GM18873 (cell line): Measurements from ENCODE around the gene ENO2.

Experiments
- ATAC-seq: cut with Tn5 transposase; IDR thresholded peaks from one replicate; pipeline ENCODE4 v1.9.1; 2021; ENCODE audit warnings: mild to moderate bottlenecking, moderate library complexity, moderate number of reproducible peaks; ENCODE audit not compliant: unreplicated experiment, low FRiP score

ENO2 gene

DNA sequence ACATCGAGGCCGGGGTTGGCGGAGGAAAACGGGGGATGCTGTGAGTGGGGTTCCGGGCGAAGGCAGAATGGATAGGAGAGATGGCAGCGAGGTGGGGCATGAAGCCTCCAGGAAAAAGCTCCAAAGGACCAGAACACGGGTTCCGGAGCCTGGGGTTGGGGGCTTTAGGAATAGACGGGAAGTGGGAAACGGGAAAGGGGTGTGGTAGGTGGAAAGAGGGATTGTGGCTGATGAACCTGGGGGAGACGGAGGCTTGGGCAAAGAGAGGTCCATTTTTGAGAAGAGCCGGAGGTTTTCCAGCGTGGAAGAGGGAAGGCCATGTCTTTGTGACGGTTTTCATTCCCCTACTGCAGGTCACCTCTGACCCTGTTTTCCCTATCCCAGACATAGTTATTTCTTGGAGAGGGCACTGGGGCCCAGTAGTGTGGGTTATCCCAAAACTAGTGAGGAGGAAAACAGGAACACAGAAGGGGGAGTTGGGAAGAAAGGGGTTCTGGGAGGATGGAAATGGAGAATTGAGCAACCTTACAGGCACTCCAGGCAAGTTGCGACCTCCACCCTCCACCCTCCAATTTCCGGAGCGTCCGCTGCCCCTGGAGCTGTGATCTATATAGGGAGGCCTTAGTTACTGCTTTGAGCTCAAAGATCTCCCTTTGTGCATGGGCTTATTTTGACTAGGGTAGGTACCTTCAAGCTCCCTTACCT lies 14.5 kb downstream of the ENO2 start:
- ATAC-seq, result no peak

DNA sequence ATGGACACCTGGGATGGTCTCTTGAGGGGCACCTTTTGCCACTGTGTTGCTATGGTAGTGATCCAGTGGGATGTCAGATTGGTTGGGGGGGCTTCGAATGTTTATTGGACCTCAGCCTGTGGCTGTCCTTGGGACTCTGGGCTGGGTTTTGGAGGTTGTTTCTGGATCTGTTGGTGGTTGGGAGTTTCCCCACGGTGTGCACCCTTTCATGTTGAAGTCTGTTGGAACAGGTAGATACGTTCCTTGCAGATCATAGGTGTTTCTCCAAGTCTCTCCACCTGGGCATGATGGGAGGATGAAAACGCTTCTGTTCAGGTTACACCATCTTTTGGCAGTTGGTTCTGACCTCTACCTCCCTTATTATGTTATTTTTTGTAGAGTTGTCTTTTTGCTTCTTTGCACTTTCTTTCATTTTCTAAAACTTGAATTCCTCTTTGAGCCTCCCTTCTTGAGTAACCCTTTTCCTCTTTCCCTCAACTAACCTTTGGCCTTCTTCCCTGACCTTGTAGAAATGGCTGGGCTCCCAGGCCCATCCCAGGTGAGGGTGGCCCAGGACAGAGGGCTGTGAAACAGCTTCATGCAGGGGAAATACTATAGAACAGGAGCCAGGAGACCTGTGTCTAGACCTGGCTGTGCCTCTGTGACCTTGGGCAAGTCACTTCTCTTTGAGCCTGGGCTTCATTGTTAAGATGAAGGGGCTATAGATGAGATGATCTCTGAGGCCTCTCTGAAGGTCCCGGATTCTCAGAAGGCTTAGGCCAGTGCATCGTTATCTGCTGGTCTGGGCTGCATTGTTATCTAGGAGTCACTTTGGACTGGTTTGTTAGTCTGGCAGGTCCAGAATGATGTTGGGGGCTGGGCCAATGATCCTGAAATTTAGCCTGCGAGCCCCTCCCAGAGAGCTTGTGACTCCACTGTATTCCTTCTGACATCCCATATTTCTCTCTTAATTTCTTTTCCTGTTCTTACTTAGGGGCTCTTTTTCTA lies 15.4 kb downstream of the ENO2 start:
- ATAC-seq, result no peak

DNA sequence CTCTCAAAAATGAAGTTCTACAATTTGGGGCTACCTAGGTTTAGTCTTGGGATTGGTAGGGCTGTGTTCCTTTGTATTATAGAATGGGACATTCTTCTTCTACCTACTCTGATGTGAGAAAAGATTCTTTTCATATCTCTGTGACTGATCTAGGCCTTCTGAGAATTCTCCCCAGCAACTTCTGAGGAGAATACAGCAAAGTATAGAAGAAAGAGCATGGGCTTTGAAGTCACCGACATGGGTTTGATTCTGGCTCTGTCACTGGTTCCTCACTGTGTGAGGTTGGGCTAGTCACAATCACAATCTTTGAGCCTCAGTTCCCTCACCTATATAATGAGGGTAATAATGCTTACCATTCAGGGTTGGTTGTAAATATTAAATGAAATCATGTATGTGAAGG lies 18.4 kb downstream of the ENO2 start:
- ATAC-seq, result no peak

DNA sequence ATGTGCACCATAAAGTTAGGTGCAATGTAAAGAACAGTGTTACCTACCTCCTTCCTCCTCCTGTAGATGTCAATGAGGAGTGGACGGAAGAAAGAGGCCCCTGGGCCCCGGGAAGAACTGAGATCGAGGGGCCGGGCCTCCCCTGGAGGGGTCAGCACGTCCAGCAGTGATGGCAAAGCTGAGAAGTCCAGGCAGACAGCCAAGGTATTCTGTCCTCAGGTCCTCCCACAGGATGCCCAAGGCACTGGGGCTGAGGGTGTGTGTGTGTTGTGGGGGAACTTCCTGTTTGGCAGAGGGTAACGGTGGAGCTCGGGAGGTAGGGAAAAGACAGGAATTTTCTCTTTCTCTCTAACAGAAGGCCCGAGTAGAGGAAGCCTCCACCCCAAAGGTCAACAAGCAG lies 19.7 kb downstream of the ENO2 start:
- ATAC-seq, result no peak

DNA sequence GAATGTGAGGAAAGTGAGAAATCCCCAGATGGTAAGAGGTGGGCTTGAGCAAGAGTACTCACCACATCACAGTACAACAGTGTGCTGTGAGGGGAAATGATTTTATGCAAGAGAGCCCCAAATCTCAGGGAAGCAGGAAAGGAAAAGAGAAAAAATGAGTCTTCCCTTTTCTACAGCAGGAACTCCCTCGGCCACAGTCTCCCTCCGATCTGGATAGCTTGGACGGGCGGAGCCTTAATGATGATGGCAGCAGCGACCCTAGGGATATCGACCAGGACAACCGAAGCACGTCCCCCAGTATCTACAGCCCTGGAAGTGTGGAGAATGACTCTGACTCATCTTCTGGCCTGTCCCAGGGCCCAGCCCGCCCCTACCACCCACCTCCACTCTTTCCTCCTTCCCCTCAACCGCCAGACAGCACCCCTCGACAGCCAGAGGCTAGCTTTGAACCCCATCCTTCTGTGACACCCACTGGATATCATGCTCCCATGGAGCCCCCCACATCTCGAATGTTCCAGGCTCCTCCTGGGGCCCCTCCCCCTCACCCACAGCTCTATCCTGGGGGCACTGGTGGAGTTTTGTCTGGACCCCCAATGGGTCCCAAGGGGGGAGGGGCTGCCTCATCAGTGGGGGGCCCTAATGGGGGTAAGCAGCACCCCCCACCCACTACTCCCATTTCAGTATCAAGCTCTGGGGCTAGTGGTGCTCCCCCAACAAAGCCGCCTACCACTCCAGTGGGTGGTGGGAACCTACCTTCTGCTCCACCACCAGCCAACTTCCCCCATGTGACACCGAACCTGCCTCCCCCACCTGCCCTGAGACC lies 21.2 kb downstream of the ENO2 start:
- no peak for ATAC-seq

DNA sequence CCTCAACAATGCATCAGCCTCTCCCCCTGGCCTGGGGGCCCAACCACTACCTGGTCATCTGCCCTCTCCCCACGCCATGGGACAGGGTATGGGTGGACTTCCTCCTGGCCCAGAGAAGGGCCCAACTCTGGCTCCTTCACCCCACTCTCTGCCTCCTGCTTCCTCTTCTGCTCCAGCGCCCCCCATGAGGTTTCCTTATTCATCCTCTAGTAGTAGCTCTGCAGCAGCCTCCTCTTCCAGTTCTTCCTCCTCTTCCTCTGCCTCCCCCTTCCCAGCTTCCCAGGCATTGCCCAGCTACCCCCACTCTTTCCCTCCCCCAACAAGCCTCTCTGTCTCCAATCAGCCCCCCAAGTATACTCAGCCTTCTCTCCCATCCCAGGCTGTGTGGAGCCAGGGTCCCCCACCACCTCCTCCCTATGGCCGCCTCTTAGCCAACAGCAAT lies 21.8 kb downstream of the ENO2 start:
- ATAC-seq, result no peak

DNA sequence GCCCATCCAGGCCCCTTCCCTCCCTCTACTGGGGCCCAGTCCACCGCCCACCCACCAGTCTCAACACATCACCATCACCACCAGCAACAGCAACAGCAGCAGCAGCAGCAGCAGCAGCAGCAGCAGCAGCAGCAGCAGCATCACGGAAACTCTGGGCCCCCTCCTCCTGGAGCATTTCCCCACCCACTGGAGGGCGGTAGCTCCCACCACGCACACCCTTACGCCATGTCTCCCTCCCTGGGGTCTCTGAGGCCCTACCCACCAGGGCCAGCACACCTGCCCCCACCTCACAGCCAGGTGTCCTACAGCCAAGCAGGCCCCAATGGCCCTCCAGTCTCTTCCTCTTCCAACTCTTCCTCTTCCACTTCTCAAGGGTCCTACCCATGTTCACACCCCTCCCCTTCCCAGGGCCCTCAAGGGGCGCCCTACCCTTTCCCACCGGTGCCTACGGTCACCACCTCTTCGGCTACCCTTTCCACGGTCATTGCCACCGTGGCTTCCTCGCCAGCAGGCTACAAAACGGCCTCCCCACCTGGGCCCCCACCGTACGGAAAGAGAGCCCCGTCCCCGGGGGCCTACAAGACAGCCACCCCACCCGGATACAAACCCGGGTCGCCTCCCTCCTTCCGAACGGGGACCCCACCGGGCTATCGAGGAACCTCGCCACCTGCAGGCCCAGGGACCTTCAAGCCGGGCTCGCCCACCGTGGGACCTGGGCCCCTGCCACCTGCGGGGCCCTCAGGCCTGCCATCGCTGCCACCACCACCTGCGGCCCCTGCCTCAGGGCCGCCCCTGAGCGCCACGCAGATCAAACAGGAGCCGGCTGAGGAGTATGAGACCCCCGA lies 22.5 kb downstream of the ENO2 start:
- ATAC-seq, result no peak

DNA sequence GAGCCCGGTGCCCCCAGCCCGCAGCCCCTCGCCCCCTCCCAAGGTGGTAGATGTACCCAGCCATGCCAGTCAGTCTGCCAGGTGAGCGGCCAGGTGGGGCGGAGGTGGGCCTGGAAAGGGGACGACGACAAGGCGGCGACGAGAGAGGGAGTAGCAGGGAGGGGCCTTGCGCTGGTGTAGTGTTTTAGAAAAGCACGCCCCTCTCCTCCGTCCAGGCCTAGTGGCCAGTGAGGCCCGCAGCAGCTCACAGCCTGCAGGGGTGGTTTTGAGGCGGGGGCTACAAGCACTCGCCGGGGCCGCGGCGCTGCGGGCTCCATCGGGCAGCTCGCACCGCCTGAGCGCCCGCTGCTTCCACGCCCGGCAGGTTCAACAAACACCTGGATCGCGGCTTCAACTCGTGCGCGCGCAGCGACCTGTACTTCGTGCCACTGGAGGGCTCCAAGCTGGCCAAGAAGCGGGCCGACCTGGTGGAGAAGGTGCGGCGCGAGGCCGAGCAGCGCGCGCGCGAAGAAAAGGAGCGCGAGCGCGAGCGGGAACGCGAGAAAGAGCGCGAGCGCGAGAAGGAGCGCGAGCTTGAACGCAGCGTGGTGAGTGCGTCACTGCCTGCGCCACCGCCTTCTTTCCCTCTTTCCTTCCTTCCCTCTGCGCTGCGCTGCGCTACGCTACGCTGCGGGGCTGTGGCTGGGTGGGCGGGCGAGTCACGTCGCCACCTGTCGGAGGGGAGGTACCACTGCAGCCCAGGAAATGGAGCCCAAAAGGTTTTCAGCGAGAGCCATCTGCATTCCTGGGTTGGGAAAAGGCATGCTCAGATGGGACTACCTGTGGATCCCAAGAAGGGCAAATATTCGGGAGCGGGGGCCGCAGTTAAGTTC lies 23.3 kb downstream of the ENO2 start:
- peak; percentile 83 for ATAC-seq

DNA sequence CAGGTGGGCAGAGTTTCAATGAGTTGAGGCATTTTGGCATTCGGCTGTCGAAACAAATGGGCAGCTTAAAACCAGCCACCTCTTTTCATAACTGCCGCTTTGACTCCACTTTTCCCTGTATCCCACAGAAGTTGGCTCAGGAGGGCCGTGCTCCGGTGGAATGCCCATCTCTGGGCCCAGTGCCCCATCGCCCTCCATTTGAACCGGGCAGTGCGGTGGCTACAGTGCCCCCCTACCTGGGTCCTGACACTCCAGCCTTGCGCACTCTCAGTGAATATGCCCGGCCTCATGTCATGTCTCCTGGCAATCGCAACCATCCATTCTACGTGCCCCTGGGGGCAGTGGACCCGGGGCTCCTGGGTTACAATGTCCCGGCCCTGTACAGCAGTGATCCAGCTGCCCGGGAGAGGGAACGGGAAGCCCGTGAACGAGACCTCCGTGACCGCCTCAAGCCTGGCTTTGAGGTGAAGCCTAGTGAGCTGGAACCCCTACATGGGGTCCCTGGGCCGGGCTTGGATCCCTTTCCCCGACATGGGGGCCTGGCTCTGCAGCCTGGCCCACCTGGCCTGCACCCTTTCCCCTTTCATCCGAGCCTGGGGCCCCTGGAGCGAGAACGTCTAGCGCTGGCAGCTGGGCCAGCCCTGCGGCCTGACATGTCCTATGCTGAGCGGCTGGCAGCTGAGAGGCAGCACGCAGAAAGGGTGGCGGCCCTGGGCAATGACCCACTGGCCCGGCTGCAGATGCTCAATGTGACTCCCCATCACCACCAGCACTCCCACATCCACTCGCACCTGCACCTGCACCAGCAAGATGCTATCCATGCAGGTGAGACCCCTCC lies 24.2 kb downstream of the ENO2 start:
- ATAC-seq, result no peak

DNA sequence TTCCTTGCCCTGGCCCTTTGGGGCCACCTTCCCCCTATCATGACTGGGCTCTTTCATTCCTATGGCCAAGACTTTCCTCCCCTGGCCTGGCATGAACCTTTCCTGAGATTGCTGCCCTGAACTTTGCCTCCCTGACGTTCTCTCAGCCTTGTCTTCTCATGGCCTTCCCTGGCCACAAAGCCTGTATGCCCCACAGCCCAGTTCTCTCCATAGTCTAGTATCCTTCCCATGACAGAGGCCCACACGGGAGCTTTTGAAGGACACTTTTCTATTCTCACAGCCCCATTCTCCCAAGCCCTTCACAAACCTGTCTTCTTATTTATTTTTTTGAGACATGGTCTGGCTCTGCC lies 24.8 kb downstream of the ENO2 start:
- ATAC-seq, result no peak

DNA sequence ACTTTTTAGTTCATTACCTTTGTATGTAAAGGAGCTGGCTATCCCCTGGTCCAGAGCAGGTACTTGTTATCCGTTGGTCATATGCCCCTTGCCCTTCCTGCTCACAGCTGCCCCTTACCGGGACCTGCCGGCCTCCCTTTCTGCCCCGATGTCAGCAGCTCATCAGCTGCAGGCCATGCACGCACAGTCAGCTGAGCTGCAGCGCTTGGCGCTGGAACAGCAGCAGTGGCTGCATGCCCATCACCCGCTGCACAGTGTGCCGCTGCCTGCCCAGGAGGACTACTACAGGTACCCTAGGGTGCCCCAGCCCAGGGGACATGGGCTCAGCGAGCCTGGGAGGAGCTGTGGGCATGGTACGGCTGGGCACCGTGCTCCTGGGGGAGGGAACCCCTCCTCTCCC lies 26.9 kb downstream of the ENO2 start:
- ATAC-seq, result no peak

DNA sequence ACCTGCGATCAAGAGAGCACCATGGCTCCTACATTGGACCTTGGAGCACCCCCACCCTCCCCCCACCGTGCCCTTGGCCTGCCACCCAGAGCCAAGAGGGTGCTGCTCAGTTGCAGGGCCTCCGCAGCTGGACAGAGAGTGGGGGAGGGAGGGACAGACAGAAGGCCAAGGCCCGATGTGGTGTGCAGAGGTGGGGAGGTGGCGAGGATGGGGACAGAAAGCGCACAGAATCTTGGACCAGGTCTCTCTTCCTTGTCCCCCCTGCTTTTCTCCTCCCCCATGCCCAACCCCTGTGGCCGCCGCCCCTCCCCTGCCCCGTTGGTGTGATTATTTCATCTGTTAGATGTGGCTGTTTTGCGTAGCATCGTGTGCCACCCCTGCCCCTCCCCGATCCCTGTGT lies 27.4 kb downstream of the ENO2 start:
- ATAC-seq, result no peak

DNA sequence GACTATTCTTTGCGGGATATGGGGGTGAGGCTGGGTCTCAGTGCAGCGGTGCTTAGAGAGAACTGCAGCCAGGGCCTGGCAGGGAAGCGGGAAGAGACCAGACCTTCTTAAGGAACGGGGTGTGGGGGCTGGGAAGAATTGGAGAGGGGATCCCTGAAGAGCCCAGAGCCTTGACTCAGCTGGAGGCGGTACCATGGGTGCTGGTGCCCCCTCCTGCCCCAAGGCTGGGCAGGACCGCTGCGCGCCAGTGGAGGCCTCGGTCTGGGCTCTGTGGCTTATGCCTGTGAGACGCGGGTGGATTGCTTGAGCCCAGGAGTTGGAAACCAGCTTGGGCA lies 27.9 kb downstream of the ENO2 start:
- ATAC-seq, result no peak

DNA sequence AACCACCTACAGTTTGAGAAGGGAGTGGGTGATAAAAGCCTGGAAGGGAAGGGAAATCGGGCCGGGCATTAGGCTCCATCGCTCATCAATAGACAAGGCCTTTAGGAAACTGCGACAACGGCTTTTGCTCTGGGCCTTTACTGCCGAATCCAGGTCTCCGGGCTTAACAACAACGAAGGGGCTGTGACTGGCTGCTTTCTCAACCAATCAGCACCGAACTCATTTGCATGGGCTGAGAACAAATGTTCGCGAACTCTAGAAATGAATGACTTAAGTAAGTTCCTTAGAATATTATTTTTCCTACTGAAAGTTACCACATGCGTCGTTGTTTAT lies 29.0 kb downstream of the ENO2 start:
- ATAC-seq, result peak; percentile 7

DNA sequence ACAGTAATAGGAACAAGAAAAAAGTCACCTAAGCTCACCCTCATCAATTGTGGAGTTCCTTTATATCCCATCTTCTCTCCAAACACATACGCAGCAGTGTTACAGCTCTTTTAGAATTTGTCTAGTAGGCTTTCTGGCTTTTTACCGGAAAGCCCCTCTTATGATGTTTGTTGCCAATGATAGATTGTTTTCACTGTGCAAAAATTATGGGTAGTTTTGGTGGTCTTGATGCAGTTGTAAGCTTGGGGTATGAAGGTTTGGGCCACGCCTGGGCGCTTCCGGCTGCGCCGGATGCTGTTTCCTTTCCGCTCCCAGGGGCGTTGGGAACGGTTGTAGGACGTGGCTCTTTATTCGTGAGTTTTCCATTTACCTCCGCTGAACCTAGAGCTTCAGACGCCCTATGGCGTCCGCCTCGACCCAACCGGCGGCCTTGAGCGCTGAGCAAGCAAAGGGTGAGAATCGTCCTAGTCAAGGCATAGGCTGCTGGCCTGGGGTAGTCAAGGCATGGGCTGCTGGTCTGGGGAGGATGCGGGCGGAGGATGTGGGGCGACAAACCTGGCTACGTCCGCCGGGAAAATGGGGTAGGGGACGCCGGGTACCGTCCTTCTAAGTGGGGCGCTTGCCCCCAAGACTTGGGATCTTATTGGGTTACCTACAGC lies 29.5 kb downstream of the ENO2 start, which contains the start of the genes C12orf57 and RNU7-1:
C12orf57 (plus strand) TSS at position 301 of the 659 bp plus-strand sequence; CDS start at position 401, 100 bp downstream.
RNU7-1 (plus strand) TSS at position 95 of the 659 bp plus-strand sequence.
- peak; percentile 32 for ATAC-seq

DNA sequence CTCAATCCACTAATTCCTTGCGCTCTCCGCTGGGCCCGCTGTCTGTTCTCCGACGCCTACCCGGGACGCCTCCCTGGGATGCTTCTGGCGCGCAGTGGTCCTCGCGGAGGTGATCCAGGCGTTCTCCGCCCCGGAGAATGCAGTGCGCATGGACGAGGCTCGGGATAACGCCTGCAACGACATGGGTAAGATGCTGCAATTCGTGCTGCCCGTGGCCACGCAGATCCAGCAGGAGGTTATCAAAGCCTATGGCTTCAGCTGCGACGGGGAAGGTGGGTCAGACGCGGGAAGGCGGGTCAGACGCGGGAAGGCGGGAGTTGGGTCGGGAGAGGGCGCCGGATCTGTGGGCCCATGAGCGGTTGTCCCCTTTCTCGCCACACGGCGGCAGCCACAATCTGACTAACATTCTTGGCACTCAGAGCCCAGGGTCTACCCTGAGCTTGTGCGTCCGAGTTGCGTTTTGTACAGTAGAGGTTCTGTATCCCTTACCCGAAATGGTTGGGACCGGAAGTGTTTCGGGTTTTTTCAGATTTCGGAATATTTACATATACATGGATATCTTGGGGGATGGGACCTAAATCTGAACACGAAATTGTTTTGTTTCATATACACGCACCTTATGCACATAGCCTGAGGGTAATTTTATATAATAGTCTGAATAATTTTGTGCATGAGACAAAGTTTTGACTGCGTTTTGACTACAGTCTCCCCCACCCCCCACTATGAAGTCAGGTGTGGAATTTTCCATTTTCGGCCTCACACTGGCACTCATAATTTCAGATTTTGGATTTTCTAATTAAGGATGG lies 30.2 kb downstream of the ENO2 start:
- peak; percentile 25 for ATAC-seq

DNA sequence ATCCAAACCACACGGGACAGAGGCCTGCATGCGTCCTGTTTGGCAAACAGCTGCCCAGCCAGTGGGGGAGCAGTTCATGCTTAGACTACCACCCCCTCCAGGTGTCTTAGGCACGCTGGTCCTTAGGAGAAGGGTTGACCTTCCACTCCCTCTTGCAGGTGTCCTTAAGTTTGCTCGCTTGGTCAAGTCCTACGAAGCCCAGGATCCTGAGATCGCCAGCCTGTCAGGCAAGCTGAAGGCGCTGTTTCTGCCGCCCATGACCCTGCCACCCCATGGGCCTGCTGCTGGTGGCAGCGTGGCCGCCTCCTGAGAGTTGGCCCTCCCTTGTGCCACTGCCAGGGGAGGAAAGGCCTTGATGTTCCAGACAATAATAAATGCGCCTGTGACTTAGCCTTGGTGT lies 31.2 kb downstream of the ENO2 start:
- ATAC-seq, result no peak
